Mammary epithelial cell (primary cell): Measurements from ENCODE around the gene EPC2.

Experiments
- CTCF ChIP-seq, 2 donors: IDR thresholded peaks in 1 of 2; conservative IDR thresholded peaks in 1 of 2; 2 replicates each; pipeline ENCODE4 v1.5.1; 2011 to 2012; ENCODE audit warnings: inconsistent platforms in 2 of 2, low read length in 2 of 2, mild to moderate bottlenecking in 2 of 2, control low read depth in 1 of 2, low read depth in 1 of 2; ENCODE audit not compliant: insufficient read depth in 1 of 2; ENCODE audit errors: extremely low read depth in 1 of 2
- EZH2 ChIP-seq: IDR thresholded peaks from 2 replicates; pipeline ENCODE4 v1.6.1; 2012; ENCODE audit warnings: low read length, inconsistent platforms, borderline replicate concordance

- TF ChIP-seq CTCF (conservative IDR thresholded peaks at IDR 0.05 in 1 of 2, IDR thresholded peaks at IDR 0.05 in 1 of 2; ENCODE audit: extremely low read depth in 1 of 2, insufficient read depth in 1 of 2, low read depth in 1 of 2, low read length in 2 of 2): no peak
- no peak for TF ChIP-seq EZH2
Observed at GRCh38 chr2:148646231-148646559, 1.6 kb downstream of the EPC2 start.
